HG03442 (cell line): ENCODE data around the gene STMN1.
"Not testable (repeated sequence)": the region's sequence is repeated elsewhere in the genome, so short reads cannot be mapped to it uniquely, and the experiment has no call there.

ENCODE experiments used
- ATAC-seq: cut with Tn5 transposase; IDR thresholded peaks from one replicate; pipeline ENCODE4 v1.9.1; 2021; ENCODE audit warnings: mild to moderate bottlenecking, moderate library complexity; ENCODE audit not compliant: unreplicated experiment

The STMN1 gene

DNA sequence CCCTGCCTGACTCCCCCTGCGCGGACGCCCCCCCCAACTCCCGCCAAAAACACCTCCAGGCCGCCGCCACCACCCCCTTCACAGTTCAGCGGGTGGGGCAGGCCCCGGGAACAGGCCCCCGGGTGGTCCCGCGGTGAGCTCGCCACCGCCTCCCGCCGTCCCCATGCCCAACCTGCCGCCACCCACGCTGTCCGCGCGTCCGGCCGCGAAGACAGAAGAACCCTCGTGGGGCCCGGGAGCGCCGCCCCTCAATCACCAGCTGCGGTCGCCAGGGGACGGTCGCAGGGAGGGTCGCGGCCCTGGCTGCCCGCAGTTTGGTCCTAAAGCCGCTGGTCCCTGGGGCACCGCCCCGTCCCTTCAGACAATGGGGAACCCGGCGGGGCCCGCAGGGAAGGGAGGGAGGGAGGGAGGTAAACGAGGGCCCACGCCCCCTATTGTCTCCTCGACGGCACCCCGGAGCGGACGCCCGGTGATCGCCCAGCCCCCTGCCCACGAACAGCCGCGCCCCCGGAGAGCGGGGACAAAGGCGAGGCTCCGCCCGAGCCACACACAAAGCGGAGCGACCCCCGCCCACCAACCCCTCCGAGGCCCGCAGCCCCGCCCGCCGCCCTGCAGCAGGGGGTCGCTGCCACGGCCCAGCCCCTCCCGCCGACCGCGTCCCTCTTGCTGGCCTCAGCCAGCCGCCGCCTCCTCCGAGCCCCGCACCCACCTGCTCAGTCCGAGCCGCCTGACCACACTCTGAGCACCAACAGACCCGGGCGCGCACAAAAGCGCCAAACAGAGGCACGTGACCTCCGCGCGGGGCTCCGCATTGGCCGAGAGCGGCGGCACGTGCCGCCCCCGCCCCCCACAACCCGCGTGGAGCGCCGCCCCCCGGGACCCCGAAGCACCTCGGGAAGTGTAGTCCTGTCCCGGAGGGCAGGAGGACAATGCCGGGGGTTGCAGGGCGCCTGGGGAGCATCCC is at the start of gene STMN1:
STMN1 (minus strand) TSS at position 740 of the 964 bp plus-strand sequence. CDS start 1,743 bp downstream, outside the sequence.
- ATAC-seq: peak; percentile 62

GRCh38 chr1:25955553-25955952 is 49.3 kb upstream of the STMN1 start:
- ATAC-seq: no peak

- no peak for ATAC-seq
Measured at GRCh38 chr1:25954282-25954938, 48.2 kb upstream of the STMN1 start.

- ATAC-seq: no peak
Measured at GRCh38 chr1:25952841-25953401, 46.7 kb upstream of the STMN1 start.

DNA sequence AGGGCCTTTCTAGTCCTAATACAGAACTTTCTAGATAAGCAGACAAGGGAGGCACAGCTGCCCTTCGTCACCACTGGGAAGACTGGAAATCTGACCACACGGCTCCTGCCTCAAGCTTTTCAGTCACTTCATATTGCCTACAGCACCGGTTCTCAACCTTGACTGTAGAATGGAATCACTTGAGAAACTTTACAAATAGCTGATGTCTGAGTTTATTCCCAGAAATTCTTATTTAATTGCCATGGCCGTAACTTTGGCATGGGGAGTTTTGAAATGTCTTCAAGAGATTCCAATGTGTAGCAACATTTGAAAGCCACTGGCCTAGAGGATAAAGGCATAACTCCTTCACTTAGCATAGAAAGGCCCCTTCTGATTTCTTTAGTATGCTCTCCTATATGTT is 42.4 kb upstream of the STMN1 start:
- no peak for ATAC-seq

DNA sequence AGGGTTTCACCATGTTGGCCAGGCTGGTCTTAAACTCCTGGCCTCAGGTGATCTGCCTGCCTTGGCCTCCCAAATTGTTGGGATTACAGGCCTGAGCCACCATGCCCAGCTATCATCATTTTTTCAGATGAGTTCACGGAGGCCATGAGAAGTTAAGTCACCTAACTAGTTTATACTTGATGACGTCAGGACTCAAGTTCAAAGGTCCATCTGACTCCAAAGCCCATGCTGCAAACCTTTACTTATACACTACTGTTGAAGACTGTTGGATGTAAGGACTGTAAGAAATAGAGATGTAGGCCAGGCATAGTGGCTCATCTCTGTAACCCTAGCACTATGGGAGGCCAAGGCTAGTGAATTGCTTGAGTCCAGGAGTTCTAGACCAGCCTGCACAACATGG is 40.8 kb upstream of the STMN1 start:
- no peak for ATAC-seq

GRCh38 chr1:25945761-25946160 is 39.5 kb upstream of the STMN1 start:
- no peak for ATAC-seq

DNA sequence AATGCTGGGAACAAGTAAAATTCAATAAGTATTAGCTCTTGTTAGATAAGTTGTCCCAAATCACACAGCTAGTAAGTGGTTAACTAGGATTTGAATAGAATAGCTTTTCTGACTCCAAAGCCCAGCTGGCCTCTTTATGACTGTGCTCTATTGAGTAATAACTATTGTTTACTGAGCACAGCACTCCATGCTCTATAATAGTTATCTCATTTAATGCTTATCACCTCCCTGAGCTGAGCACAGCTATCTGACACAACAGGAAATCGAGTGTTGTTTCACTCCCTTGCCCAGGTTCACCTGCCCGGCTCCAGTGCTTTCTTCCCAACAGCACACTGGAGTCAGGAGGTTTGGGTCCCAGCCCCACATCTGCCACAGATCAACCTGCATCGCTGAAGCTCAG is 38.8 kb upstream of the STMN1 start:
- no peak for ATAC-seq

- not testable (repeated sequence) for ATAC-seq
Measured at GRCh38 chr1:25943511-25943910, 37.3 kb upstream of the STMN1 start.

- no peak for ATAC-seq
Measured at GRCh38 chr1:25936947-25937346, 30.7 kb upstream of the STMN1 start.

DNA sequence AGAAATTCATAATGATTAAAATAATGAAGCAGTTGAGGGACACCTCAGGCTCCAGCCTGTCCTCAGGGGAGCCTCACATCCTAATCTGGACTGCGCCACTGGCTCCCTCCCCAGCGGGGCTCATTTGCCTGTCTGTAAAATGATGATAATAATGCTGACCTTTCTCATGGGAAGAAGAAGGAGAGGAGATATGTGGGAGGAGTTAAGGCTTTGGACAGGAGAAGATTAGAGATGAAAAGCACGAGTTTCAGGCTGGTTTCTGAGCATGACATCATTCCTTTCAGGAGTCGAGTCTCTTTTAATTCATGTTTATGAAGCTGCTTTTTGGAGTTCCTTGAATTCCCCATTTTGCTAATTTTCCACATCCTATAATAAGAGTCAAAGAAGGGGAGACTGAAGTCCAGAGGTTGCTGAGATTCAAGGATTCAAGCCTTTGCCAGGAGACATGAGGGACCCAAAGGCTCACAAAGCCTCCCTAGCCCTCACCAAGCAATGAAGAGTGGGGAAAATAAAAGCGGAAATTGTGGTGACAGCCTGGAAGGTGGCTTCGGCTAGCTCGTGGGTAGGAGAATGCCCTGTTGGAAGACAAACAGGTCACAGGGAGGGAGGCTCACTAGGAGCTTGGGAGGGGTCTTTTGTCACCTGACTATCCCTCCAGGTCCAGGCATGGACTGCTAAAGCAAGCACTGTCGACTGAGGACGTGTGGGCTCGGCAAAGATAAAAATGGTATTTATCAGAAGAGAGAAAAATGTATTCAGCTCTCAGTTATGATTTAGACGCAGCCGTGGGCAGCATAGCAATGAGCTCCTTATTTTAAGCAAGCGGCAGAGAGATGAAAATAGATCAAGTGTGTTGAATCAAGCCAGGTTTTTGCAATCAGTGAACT is 27.5 kb upstream of the STMN1 start:
- ATAC-seq: no peak

DNA sequence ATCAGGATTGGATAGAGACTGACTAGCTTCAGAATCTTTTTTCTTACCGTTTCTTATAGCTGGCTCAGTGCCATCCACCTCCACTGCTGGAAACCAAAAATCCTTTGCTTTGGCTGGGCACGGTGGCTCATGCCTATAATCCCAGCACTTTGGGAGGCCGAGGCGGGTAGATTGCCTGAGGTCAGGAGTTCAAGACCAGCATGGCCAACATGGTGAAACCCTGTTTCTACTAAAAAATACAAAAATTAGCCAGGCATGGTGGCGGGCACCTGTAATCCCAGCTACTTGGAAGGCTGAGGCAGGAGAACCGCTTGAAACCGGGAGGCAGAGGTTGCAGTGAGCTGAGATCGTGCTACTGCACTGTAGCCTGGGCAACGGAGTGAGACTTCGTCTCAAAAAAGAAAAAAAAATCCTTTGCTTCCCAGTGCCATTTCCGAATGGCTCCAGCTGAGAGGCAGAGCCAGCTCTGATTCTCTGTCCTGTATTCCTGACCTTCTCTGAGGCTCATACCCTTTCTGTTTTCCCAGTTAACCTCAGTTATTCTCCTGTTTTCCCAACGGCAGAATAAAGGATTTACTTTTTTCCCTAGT is 26.7 kb upstream of the STMN1 start:
- not testable (repeated sequence) for ATAC-seq

GRCh38 chr1:25932321-25932720 is 26.1 kb upstream of the STMN1 start:
- ATAC-seq: no peak

DNA sequence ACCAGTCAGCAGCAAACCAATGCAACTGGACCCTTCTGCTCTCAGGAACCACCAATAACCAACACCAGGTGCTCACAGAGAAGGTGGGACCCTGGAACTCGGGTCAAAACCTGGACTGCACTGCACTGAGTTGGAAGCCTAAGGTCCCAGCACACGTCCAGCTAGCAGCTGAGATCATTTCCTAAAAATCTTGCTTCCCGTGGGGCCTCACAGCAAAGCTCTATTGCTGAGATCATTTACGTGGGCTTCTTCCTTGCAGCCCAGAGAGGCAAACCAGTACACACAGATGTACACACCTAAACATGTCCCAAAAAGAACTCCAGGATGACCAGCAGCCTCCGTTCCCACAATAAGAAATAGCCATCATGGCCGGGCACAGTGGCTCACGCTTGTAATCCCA is 22.8 kb upstream of the STMN1 start:
- ATAC-seq: no peak

GRCh38 chr1:25927521-25928265 is 21.5 kb upstream of the STMN1 start:
- ATAC-seq: no peak

- ATAC-seq: no peak
Measured at GRCh38 chr1:25926731-25927496, 20.7 kb upstream of the STMN1 start.

- no peak for ATAC-seq
Measured at GRCh38 chr1:25924454-25924853, 18.2 kb upstream of the STMN1 start.

DNA sequence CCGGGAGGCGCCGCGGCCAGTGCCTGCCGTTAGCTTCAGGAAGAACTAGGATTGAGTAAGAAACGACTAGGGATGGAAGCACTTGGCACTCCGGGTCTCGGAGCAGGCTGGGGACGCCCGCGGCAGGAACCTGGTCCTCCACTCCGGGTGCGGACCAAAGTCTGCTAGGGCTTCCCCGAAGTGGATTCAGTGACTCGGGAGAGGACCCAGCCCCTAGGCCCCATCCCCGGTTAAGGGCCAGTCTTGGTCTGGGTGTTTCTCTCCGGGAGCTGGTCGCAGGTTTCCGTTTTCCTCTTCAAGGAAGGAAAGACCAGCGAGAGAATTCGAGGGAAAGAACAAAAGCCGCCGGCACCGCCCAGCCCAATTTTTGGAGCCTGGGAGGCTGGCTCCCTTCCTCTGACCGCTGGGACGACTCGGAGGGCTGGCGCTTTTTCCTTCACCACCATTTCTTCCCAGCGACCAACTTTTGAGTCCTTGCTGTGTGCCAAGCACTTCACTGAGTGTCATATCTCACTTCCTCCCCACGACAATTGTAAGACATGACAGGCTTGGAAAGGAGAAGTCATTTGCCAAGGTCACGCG is 16.8 kb upstream of the STMN1 start:
- ATAC-seq: no peak
